Measurements from ENCODE around the gene ZNFX1.

The ZNFX1 gene

DNA sequence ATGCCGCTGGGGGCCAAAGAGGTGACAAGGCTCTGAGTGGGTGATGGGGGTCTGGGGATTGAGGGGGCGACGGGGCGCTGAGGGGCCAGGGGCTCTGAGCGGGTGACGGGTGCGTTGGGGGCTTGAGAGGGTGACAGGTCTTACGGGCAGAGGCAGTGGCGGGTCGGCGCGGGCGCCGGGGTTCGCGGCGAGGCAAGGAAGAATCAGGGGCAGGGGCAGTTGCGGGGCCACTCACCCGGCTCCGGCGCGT lies 146 bp downstream of the ZNFX1 start:
- no peak for DNase-seq

DNA sequence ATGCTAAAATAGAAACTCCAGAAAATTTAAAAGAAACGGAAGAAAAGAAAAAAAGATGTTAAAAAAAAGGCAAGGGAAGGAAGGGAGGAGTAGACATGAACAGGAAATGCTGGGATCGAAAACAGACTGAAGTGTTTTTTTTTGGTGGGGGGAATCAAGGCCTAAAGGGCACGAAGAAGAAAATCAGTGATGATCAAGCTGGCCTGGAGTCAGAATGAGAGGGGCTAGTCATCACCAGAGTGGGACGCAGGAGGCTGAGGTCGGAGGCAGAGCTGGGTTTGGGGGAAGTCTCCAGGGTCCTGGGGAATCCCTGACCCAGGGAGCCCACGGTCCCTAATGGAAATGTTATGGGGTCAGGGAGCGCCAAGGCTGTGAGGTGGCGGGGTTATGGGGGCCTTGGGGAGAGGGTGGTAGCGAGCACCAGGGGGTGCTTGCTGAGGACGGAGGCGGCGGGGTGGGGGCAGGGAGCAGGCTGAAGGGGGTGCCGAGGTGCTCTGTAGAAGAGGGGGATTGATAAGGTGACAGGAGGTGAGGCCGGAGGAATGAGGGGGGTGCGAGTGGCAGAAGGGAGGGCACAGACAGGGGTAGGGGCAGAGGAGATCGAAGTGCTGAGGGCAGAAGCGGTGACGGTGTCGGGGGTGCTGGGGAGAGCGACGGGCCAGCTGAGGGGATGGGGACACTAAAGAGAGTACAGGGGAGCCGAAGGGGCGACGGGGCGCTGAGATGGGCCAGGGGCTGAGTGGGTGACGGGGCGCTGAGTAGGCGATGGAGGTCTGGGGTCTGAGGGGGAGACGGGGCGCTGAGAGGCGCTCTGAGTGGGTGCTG lies 684 bp downstream of the ZNFX1 start:
- DNase-seq: peak; percentile 19

- peak; percentile 45 for DNase-seq
Observed at GRCh38 chr20:49276161-49276960, 1.5 kb downstream of the ZNFX1 start.

- DNase-seq: no peak
Observed at GRCh38 chr20:49275636-49276035, 2.2 kb downstream of the ZNFX1 start.

GRCh38 chr20:49275216-49275615 lies 2.6 kb downstream of the ZNFX1 start:
- no peak for DNase-seq

GRCh38 chr20:49273696-49274277 lies 4.1 kb downstream of the ZNFX1 start:
- no peak for DNase-seq

DNA sequence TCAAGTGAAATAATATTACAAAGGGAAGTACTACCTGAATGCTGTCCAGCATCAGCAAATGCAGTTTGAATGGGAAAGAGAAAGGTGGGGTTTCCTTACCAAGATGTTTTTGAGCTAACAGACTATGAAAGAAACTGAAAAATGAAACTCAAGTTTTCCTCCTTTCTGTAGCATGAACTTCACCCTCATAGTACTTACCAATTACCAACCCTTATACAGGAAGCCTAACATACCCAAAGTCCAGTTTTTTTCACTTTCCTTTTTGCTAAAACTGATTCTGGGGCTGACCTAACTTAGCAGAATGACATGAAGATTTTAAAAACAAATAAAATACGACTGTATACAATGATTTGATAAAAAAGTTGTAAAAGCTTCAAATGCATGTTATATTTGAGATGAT lies 5.2 kb downstream of the ZNFX1 start:
- no peak for DNase-seq

GRCh38 chr20:49270736-49271135 lies 7.1 kb downstream of the ZNFX1 start:
- no peak for DNase-seq

- no peak for DNase-seq
Observed at GRCh38 chr20:49270177-49270576, 7.7 kb downstream of the ZNFX1 start.

- no peak for DNase-seq
Observed at GRCh38 chr20:49268600-49269365, 9.1 kb downstream of the ZNFX1 start.

DNA sequence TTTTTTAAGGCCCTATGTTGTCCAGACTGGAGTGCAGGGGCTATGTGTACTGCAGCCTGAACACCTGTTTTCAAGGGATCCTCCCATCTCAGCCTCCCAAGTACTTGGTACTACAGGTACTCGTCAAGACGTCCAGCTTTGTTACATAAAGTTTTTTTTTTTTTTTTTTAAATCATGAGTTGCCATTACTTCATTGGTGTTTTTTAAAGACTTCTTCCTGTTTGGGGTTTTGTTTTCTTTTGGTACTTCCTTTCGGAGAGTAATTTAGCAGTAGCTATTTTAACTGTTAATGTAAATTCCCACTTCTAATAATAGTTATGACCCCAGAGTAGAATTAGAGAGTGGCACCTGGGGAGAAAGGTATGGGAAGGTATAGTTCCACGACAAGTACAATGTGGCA lies 10.5 kb downstream of the ZNFX1 start:
- DNase-seq: no peak

DNA sequence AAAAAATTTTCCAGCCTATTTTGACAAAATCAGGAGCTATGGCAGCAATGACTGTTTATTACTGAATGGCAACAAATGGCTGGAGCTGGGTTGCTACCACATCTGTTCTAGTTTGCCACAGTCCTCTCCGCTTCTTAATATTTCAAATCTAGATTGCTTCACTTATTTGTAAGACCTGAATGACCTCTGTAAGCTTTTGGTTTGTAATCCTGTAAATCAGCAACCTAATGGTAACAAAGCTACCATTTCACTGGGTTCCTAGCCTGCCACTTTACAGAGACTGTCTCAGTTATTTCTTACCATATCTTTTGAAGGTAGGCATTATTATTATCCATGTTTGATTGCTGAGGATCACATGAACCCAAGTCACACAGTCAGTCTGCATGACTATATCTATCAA lies 15.4 kb downstream of the ZNFX1 start:
- DNase-seq: no peak

DNA sequence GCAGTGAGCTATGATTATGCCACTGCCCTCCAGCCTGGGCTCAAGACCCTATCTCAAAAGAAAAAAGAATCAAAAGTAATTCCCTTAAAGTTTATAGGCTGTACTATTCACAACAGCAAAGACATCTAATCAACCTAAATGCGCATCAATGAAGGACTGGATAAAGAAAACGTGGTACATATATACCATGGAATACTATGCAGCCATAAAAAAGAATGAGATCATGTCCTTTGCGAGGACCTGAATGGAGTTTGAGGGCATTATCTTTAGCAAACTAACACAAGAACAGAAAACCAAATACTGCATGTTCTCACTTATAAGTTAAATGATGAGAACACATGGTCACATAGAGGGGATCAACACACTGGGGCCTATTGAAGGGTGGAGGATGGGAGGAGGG lies 16.7 kb downstream of the ZNFX1 start:
- no peak for DNase-seq

DNA sequence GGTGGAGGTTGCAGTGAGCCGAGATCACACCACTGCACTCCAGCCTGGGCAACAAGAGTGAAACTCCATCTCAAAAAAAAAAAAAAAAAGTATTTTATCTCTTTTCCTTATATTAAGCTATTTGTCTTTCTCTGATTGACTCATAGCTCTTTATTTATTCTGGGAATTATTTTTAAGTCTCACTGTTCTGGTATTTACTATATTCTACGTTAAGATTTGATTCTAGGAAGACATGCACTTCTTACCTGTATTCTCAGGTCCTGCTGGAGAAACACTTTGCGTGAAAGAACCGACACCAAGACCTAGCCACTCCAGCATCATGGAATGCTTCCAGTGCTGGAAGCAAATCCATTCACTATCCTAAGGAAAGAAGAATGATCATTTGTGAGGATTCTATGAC lies 17.6 kb downstream of the ZNFX1 start:
- no peak for DNase-seq

GRCh38 chr20:49259799-49260198 lies 18.1 kb downstream of the ZNFX1 start:
- DNase-seq: no peak

- DNase-seq: no peak
Observed at GRCh38 chr20:49259284-49259683, 18.6 kb downstream of the ZNFX1 start.

DNA sequence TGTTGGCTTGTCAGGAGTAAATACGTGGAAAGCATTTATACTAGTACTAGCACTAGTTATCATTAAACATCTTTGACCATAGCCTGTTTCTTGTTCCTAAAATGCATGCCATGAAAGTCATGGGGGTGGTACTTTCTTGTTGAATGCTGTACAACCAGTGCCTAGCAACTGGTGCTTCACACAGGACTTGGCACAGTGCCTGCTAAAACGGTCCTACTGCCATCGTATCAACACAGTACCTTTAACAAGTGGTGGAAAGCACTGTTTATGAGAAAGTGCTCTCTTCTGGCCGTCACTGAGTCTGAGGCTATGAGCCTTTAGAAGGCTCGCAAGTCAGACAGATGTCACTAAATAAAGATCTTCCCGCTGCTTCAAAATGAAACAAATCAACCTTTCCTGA lies 21.6 kb downstream of the ZNFX1 start:
- DNase-seq: no peak

DNA sequence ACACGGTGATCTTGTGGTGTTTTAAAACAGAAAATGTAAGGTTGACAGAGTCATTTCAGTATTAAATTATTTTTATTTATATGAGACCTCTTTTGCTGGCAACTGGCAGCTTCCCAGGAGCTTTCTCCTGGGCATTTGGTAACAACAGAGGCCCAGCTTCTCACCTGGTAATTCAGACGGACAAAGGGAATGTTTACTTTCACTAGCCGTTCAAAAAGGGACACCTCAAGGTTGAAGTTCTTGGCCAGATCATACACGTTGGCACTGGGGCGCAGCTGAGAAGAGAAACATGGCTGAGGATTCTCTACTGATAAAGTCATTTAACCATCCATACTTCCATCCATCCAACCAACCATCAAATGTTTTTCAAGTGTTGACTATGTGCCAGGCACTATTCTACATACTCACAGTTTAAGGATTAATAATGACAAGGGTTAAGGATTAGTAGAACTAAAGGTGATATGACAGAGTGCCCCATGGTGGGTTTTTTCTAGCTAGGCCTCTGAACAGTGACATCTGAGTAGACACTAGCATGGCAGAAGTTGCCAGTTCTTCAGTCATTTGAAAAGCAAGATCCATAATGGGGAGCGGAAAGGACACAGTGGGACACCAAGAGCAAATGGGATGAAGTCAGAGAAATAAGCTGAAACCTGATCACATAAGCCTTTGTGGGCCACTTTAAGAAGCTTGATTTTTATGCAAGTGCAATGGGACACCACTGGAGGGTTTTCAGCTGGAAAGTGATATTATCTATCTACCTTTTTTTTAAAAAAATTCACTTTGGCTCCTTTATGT lies 25.1 kb downstream of the ZNFX1 start:
- no peak for DNase-seq

- DNase-seq: no peak
Observed at GRCh38 chr20:49248879-49249665, 28.8 kb downstream of the ZNFX1 start.

- DNase-seq: no peak
Observed at GRCh38 chr20:49248301-49248700, 29.6 kb downstream of the ZNFX1 start.

- DNase-seq: no peak
Observed at GRCh38 chr20:49247792-49248191, 30.1 kb downstream of the ZNFX1 start.

Data from activated gamma-delta T cell treated with Interleukin-2 at 50 U/mL for 16 hours (primary cell).